HCT116 (cell line): ENCODE measurements around the gene WWTR1. TPM values are rescaled to one million over a fixed set of nuclear protein-coding genes. Genes with fewer than 3 reads are reported as not detected.

Source experiments
- ATAC-seq: fragments of 200-7000 bp; cut with Tn5 transposase; 2 replicates; pipeline ENCODE4 v1.9.1; 2020; ENCODE audit warnings: mild to moderate bottlenecking, moderate library complexity
- BruUV-seq: library from RNA; stranded (reverse); fragments of 400-500 nt; replicated peaks from 2 replicates; lab custom pipeline; 2021; lab: Mats Ljungman, UMichigan
- CTCF ChIA-PET: fragments of 300-600 bp; sonication (Branson Sonifier 250); formaldehyde crosslinking; loops from one replicate; lab custom pipeline; 2021; ENCODE audit warnings: antibody characterized with exemption; lab: Charles Lee
- POLR2A ChIA-PET: fragments of 300-600, 350-600 bp; sonication (Branson Sonifier 250); formaldehyde crosslinking; loops from one replicate; lab custom pipeline; 2021; ENCODE audit warnings: antibody characterized with exemption; lab: Charles Lee
- RAD21 ChIA-PET, 2 experiments: fragments of 300-600 bp; sonication (Branson Sonifier 250); formaldehyde crosslinking; loops; one replicate each; lab custom pipeline; 2023; ENCODE audit warnings: low total read pairs in 2 of 2; ENCODE audit not compliant: uncharacterized antibody in 2 of 2, unreplicated experiment in 2 of 2, low non-redundant PET in 1 of 2; lab: Charles Lee
- DNase-seq: peaks from one replicate; pipeline ENCODE4 v3.0.0-alpha.2; 2010; ENCODE audit warnings: low read depth, low spot score
- H2AFZ ChIP-seq: fragments of 200-600 bp; shearing (Covaris generic), sonication (generic); 2 replicates; pipeline ENCODE4 v1.6.1; 2017; ENCODE audit warnings: low read depth, mixed run types, mixed read lengths, antibody characterized with exemption, low read length; ENCODE audit not compliant: poor library complexity, severe bottlenecking
- H3K27ac ChIP-seq: 2 replicates; pipeline ENCODE4 v1.5.1; 2012; ENCODE audit warnings: low read depth, low read length
- H3K27me3 ChIP-seq: fragments of 200-600 bp; sonication (generic); 2 replicates; pipeline ENCODE4 v1.6.1; 2016; ENCODE audit warnings: mixed run types, low read length, mixed read lengths; ENCODE audit not compliant: insufficient read depth
- H3K36me3 ChIP-seq, 2 experiments: fragments of 200-500 bp in 1 of 2; fragments of 200-600 bp in 1 of 2; sonication (Bioruptor generic) in 1 of 2; sonication (generic) in 1 of 2; 2 replicates each; pipeline versions ENCODE4 v1.5.1 to v1.6.1; 2014 to 2016; ENCODE audit warnings: low read length in 2 of 2, inconsistent platforms in 1 of 2, mixed read lengths in 1 of 2, mixed run types in 1 of 2; ENCODE audit not compliant: insufficient read depth in 2 of 2, control insufficient read depth in 1 of 2
- H3K4me1 ChIP-seq, 2 experiments: fragments of 200-600 bp in 1 of 2; sonication (generic) in 1 of 2; 2 replicates each; pipeline versions ENCODE4 v1.5.1 to v1.6.1; 2012 to 2017; ENCODE audit warnings: low read length in 2 of 2, inconsistent platforms in 1 of 2, mild to moderate bottlenecking in 1 of 2, mixed read lengths in 1 of 2, mixed run types in 1 of 2, moderate library complexity in 1 of 2; ENCODE audit not compliant: insufficient read depth in 2 of 2, control insufficient read depth in 1 of 2
- H3K4me2 ChIP-seq: fragments of 200-600 bp; sonication (generic); 2 replicates; pipeline ENCODE4 v1.6.1; 2017; ENCODE audit warnings: mixed run types, low read length, mixed read lengths
- H3K4me3 ChIP-seq, 2 experiments: fragments of 200-600 bp in 1 of 2; sonication (generic) in 1 of 2; replicated peaks in 1 of 2; 2 replicates each; pipeline ENCODE4 v1.5.1; 2011 to 2016; ENCODE audit warnings: low read length in 2 of 2, control low read depth in 1 of 2, low read depth in 1 of 2, mild to moderate bottlenecking in 1 of 2, mixed read lengths in 1 of 2, mixed run types in 1 of 2
- H3K79me2 ChIP-seq: fragments of 200-600 bp; sonication (generic); 2 replicates; pipeline ENCODE4 v1.6.1; 2017; ENCODE audit warnings: mild to moderate bottlenecking, mixed run types, low read length, moderate library complexity, mixed read lengths; ENCODE audit not compliant: insufficient read depth
- H3K9ac ChIP-seq: fragments of 200-600 bp; sonication (generic); 2 replicates; pipeline ENCODE4 v1.6.1; 2016; ENCODE audit warnings: low read length, mixed read lengths
- H3K9me2 ChIP-seq: fragments of 200-600 bp; sonication (generic), shearing (Covaris generic); 2 replicates; pipeline ENCODE4 v1.6.1; 2017; ENCODE audit warnings: mixed run types, mild to moderate bottlenecking, moderate library complexity; ENCODE audit not compliant: insufficient read depth
- H3K9me3 ChIP-seq, 2 experiments: fragments of 200-500 bp in 1 of 2; fragments of 200-600 bp in 1 of 2; sonication (Bioruptor generic) in 1 of 2; sonication (generic) in 1 of 2; 2 replicates each; pipeline ENCODE4 v1.6.1; 2014 to 2017; ENCODE audit warnings: low read length in 2 of 2, mixed read lengths in 2 of 2, inconsistent platforms in 1 of 2, low read depth in 1 of 2, mild to moderate bottlenecking in 1 of 2, mixed run types in 1 of 2, moderate library complexity in 1 of 2; ENCODE audit not compliant: control insufficient read depth in 1 of 2, insufficient read depth in 1 of 2
- H4K20me1 ChIP-seq: fragments of 200-600 bp; sonication (generic), shearing (Covaris generic); 2 replicates; pipeline ENCODE4 v1.6.1; 2017; ENCODE audit warnings: mixed run types, mild to moderate bottlenecking, moderate library complexity; ENCODE audit not compliant: insufficient read depth
- ATF3 ChIP-seq: IDR thresholded peaks from 2 replicates; pipeline ENCODE4 v1.6.1; 2012
- CEBPB ChIP-seq: IDR thresholded peaks from 2 replicates; pipeline ENCODE4 v1.6.1; 2012; ENCODE audit warnings: low read depth
- CTCF ChIP-seq, 3 experiments: fragments of 200-600 bp in 1 of 3; sonication (generic) in 1 of 3; IDR thresholded peaks in 2 of 3; conservative IDR thresholded peaks in 1 of 3; 2 replicates each; pipeline ENCODE4 v1.5.1; 2012 to 2017; ENCODE audit warnings: low read depth in 2 of 3, low read length in 2 of 3, antibody characterized with exemption in 1 of 3, borderline replicate concordance in 1 of 3, control low read depth in 1 of 3, mild to moderate bottlenecking in 1 of 3, mixed read lengths in 1 of 3, mixed run types in 1 of 3, moderate library complexity in 1 of 3; ENCODE audit not compliant: insufficient read depth in 1 of 3
- ELF1 ChIP-seq: IDR thresholded peaks from 2 replicates; pipeline ENCODE4 v1.6.1; 2012; ENCODE audit warnings: low read depth, borderline replicate concordance
- FOSL1 ChIP-seq: IDR thresholded peaks from 2 replicates; pipeline ENCODE4 v1.6.1; 2012; ENCODE audit warnings: low read depth
- MAX ChIP-seq: IDR thresholded peaks from 2 replicates; pipeline ENCODE4 v1.6.1; 2012
- POLR2A ChIP-seq: IDR thresholded peaks from 2 replicates; pipeline ENCODE4 v1.7.0; 2011; ENCODE audit warnings: borderline replicate concordance; ENCODE audit not compliant: insufficient read depth, insufficient read length; ENCODE audit errors: extremely low read depth
- RAD21 ChIP-seq: IDR thresholded peaks from 2 replicates; pipeline ENCODE4 v1.6.1; 2012; ENCODE audit warnings: low read depth, mild to moderate bottlenecking
- SIN3A ChIP-seq: IDR thresholded peaks from 2 replicates; pipeline ENCODE4 v1.6.1; 2012; ENCODE audit warnings: low read depth
- SP1 ChIP-seq: IDR thresholded peaks from 2 replicates; pipeline ENCODE4 v1.6.1; 2012; ENCODE audit warnings: low read depth
- TCF7L2 ChIP-seq: IDR thresholded peaks from 2 replicates; pipeline ENCODE4 v1.7.0; 2011; ENCODE audit warnings: borderline replicate concordance, inconsistent platforms; ENCODE audit not compliant: insufficient read depth, insufficient read length; ENCODE audit errors: extremely low read depth
- YY1 ChIP-seq: IDR thresholded peaks from 2 replicates; pipeline ENCODE4 v1.6.1; 2011; ENCODE audit warnings: low read length, low read depth, moderate library complexity, mild to moderate bottlenecking; ENCODE audit not compliant: insufficient replicate concordance; ENCODE audit errors: extremely low read depth
- intact Hi-C: fragments of 100-400 bp; cut with micrococcal nuclease; formaldehyde crosslinking; loops from 2 replicates; pipeline ENCODE4 v1.10.0; 2022
- total RNA-seq: library from RNA; stranded (reverse); gene quantifications from one replicate; pipeline ENCODE4 v1.2.1, GENCODE V29; 2021; ENCODE audit not compliant: unreplicated experiment

Gene WWTR1
- total RNA-seq, 1 experiment from 2014 or later = 46.9 TPM

- ATAC-seq (no peak), DNase-seq (no peak)
- no TSS peak for BruUV-seq
- ChIA-PET CTCF (no interaction called here), RAD21 (no interaction called here), POLR2A (interaction anchor here (0.9 kb wide), 1 partner anchor 10 kb away, joined by 4 read pairs; no protein-coding TSS in a partner anchor)
- Histone ChIP-seq H3K27ac (no peak overlapping the region), H3K27me3 (no peaks in the 10 kb centered on the region), H3K79me2 (peaks cover 28% of the 10 kb centered on the region), H3K4me3 (no peak overlapping the region), H3K4me2 (no peak overlapping the region), H3K36me3 (no peaks in the 10 kb centered on the region), H3K4me1 (peaks cover 0 to 4% of the 10 kb centered on the region in 2 experiments; a peak in 1 of 4 replicates), H3K9ac (no peak overlapping the region), H2AFZ (no peak overlapping the region), H3K9me2 (no peaks in the 10 kb centered on the region), H4K20me1 (no peaks in the 10 kb centered on the region), H3K9me3 (no peaks in the 10 kb centered on the region)
- TF ChIP-seq ELF1 = no peak
- TF ChIP-seq MAX = no peak
- no peak for TF ChIP-seq TCF7L2
- no peak for TF ChIP-seq FOSL1
- no peak for TF ChIP-seq RAD21
- TF ChIP-seq ATF3 = no peak
- TF ChIP-seq SIN3A = no peak
- TF ChIP-seq YY1 = no peak
- TF ChIP-seq SP1 = no peak
- intact Hi-C loops = no loop called here
Measured at GRCh38 chr3:149563114-149563513, 94.7 kb downstream of the WWTR1 start.

DNA sequence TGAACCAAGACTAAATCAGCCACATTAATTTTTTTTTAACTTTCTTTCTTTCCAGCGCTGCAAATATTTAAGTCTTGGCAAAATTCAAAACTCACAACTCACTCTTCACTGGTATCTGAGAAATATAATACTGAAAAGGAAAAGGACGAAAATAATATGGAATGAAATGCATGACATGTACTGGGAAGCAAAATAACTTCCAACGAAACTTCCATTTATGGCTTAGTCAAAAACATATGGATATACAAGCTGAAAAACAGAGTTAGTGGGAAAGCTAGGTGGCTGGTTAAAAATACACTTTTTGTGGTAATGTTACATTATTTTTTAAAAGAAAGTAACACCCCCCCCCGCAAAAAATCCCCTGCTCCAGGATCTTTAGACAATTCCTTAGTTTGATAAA lies 97.2 kb downstream of the WWTR1 start:
- no peak for ATAC-seq
- Histone ChIP-seq H3K9me3 (no peaks in the 10 kb centered on the region), H3K4me2 (no peak overlapping the region), H3K9ac (no peak overlapping the region), H3K36me3 (no peaks in the 10 kb centered on the region), H2AFZ (no peak overlapping the region), H3K27ac (no peak overlapping the region), H3K9me2 (no peaks in the 10 kb centered on the region), H3K79me2 (peaks cover 21% of the 10 kb centered on the region), H3K4me3 (no peak overlapping the region), H4K20me1 (no peaks in the 10 kb centered on the region), H3K4me1 (peaks cover under 1 to 12% of the 10 kb centered on the region in 2 experiments; a peak in 2 of 4 replicates), H3K27me3 (no peaks in the 10 kb centered on the region)
- intact Hi-C loops = no loop called here
- no peak for DNase-seq
- no TSS peak for BruUV-seq
- ChIA-PET POLR2A (no interaction called here), CTCF (interaction anchor here (1.9 kb wide), 1 partner anchor 8 kb away, joined by 11 read pairs; no protein-coding TSS in a partner anchor), RAD21 (no interaction called here)
- no peak for TF ChIP-seq RAD21
- no peak for TF ChIP-seq TCF7L2
- no peak for TF ChIP-seq CEBPB
- no peak for TF ChIP-seq SP1
- TF ChIP-seq YY1 = no peak
- no peak for TF ChIP-seq POLR2A
- no peak for TF ChIP-seq CTCF (IDR thresholded peaks at IDR 0.05 in 2 of 3, conservative IDR thresholded peaks at IDR 0.05 in 1 of 3; ENCODE audit: borderline replicate concordance in 1 of 3, insufficient read depth in 1 of 3, low read depth in 2 of 3, low read length in 2 of 3)
